Measurements from ENCODE around the gene ZNF239.

DNA sequence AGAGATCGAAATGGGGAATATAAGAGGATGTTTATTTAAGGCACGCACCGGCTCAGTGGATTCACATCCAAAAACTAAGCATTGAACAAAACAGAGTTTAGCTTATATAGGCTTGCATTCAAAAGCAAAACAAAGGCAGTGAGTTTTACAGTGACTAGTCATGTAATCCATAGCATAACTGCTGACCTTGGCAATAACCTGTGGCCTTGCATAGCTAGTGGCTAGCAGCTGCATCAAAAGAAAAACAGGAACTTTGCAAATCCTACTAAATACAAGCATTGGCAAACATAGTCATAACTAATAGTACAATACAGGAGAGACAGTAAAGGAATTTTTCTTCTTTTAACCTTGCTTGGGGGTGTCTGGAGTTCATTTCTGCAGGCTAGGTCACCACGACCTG is 22.1 kb upstream of the ZNF239 start:
- TF ChIP-seq EP300 (IDR thresholded peaks at IDR 0.05) (no peak), POLR2A (IDR thresholded peaks at IDR 0.05) (no peak)
- TF ChIP-seq, protein P1, sequence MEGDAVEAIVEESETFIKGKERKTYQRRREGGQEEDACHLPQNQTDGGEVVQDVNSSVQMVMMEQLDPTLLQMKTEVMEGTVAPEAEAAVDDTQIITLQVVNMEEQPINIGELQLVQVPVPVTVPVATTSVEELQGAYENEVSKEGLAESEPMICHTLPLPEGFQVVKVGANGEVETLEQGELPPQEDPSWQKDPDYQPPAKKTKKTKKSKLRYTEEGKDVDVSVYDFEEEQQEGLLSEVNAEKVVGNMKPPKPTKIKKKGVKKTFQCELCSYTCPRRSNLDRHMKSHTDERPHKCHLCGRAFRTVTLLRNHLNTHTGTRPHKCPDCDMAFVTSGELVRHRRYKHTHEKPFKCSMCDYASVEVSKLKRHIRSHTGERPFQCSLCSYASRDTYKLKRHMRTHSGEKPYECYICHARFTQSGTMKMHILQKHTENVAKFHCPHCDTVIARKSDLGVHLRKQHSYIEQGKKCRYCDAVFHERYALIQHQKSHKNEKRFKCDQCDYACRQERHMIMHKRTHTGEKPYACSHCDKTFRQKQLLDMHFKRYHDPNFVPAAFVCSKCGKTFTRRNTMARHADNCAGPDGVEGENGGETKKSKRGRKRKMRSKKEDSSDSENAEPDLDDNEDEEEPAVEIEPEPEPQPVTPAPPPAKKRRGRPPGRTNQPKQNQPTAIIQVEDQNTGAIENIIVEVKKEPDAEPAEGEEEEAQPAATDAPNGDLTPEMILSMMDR (IDR thresholded peaks at IDR 0.05): no peak

All from tibial nerve (tissue), 4 donors.